ENCODE measurements around the gene SH2B3.

SH2B3 gene

DNA sequence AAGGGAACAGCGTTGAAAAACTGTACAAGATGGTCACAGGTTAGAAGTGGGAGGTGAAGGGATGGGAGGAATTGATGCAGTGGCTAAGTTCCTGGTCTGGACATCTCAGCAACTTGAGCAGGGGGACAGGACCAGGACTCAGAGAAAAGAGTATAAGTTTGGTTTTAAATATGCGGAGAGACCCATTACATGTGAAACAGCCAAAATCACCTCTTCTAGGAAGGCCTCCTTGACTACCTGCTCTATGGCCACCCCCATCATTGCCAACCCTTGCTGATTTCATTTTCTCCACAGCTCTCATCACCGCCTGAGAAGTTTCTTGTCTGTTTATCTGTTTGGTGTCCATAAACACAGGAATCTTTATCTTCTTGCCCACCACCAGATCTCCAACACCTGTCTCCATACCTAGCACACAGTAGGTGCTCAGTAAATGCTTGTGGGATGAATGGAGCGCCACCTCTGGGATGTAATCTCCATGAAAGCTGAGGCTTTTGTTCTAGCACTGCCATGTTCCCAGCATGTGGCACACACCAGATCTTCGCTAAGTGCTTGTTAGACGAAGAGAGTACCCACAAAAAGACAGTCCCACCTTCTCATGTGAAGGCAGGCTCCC, 25.7 kb upstream of the SH2B3 start:
- Histone ChIP-seq H3K4me3 (ENCODE audit: low read depth, low read length) (no peak overlapping the region), H3K27me3 (replicated peaks) (no peaks in the 10 kb centered on the region), H3K36me3 (replicated peaks) (no peaks in the 10 kb centered on the region), H3K27ac (no peak overlapping the region)
- no peak for DNase-seq
- TF ChIP-seq, protein P1, sequence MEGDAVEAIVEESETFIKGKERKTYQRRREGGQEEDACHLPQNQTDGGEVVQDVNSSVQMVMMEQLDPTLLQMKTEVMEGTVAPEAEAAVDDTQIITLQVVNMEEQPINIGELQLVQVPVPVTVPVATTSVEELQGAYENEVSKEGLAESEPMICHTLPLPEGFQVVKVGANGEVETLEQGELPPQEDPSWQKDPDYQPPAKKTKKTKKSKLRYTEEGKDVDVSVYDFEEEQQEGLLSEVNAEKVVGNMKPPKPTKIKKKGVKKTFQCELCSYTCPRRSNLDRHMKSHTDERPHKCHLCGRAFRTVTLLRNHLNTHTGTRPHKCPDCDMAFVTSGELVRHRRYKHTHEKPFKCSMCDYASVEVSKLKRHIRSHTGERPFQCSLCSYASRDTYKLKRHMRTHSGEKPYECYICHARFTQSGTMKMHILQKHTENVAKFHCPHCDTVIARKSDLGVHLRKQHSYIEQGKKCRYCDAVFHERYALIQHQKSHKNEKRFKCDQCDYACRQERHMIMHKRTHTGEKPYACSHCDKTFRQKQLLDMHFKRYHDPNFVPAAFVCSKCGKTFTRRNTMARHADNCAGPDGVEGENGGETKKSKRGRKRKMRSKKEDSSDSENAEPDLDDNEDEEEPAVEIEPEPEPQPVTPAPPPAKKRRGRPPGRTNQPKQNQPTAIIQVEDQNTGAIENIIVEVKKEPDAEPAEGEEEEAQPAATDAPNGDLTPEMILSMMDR (IDR thresholded peaks at IDR 0.05; ENCODE audit: low read depth, low read length, missing control alignments): no peak
- in situ Hi-C loops (cut with HindIII; ENCODE audit: low pct_ligation_motif_present, low sequenced_read_pairs): no loop called here

DNA sequence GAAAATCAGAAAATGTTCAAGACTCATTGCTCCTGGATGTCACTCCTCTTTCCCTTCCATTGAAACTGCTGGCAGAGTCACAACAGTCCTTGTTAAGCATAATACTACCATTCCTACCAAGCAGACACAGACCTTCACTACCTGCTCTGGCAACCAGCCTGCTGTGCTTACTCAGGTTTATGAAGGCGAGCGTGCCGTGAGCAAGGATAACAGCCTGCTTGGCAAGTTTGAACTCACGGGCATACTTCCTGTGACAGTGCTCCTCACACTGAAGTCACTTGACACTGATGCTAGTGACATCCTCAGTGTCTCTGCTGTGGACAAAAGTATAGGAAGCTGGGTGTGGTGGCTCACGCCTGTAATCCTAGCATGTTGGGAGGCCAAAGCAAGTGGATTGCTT, 21.1 kb upstream of the SH2B3 start:
- TF ChIP-seq, protein P1 (IDR thresholded peaks at IDR 0.05; ENCODE audit: low read depth, low read length, missing control alignments): no peak
- in situ Hi-C loops (cut with HindIII; ENCODE audit: low pct_ligation_motif_present, low sequenced_read_pairs): no loop called here
- Histone ChIP-seq H3K27me3 (replicated peaks) (no peaks in the 10 kb centered on the region), H3K27ac (no peak overlapping the region), H3K36me3 (replicated peaks) (no peaks in the 10 kb centered on the region), H3K4me3 (ENCODE audit: low read depth, low read length) (no peak overlapping the region)
- no peak for DNase-seq

DNA sequence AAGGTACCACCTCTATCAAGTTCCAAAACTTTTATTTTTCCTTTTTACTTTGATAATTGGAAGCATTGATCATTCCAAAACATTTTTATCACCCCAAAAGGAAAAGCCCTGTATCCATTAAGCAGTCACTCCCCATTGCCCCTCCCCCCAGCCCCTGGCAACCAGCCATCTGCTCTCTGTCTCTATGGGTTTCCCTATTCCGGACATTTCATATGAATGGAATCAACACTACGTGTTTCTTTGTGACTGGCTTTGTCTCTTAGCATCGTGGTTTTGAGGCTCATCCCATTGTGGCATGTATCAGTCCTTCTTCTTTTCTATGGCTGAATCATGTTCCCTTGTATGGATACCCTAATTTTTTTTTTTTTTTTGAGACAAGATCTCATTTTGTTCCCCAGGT, 18.8 kb upstream of the SH2B3 start:
- in situ Hi-C loops (cut with HindIII; ENCODE audit: low pct_ligation_motif_present, low sequenced_read_pairs): no loop called here
- Histone ChIP-seq H3K27ac (no peak overlapping the region), H3K27me3 (replicated peaks) (no peaks in the 10 kb centered on the region), H3K36me3 (replicated peaks) (no peaks in the 10 kb centered on the region), H3K4me3 (ENCODE audit: low read depth, low read length) (no peak overlapping the region)
- peak; percentile 65 for DNase-seq
- TF ChIP-seq, protein P1 (IDR thresholded peaks at IDR 0.05; ENCODE audit: low read depth, low read length, missing control alignments): no peak

DNA sequence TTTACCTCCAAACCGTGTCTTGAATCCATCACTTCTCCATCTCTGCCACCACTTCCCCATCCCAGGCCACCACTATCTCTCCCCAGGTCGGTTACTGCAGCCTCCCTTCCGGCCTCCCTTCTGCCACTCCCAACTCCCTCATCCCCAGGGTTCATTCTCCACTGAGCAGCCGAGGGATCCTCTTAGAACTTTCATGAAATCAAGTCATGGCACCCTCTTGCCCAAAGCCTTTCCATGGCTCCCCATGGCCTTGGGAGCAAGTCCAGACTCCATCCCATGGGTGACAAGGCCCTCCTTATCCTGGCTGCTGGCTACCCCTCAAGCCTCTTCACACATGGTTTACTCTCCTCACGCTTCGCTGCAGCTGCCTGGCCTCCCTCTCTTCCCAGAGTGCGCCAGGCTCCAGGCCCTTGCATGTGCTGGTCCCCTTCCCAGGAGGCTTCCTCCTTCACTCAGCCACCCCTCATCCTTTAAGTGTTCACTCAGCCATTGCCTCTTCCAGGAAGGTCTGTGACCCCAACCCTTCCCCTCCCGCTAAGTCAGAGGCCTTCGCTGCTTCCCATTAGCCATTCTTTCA, 17.9 kb upstream of the SH2B3 start:
- H3K27ac ChIP-seq: no peak overlapping the region
- H3K36me3 ChIP-seq (replicated peaks): no peaks in the 10 kb centered on the region
- TF ChIP-seq, protein P1 (IDR thresholded peaks at IDR 0.05; ENCODE audit: low read depth, low read length, missing control alignments): no peak
- no peak overlapping the region for H3K4me3 ChIP-seq (ENCODE audit: low read depth, low read length)
- no peak for DNase-seq
- in situ Hi-C loops (cut with HindIII; ENCODE audit: low pct_ligation_motif_present, low sequenced_read_pairs): no loop called here
- no peaks in the 10 kb centered on the region for H3K27me3 ChIP-seq (replicated peaks)

DNA sequence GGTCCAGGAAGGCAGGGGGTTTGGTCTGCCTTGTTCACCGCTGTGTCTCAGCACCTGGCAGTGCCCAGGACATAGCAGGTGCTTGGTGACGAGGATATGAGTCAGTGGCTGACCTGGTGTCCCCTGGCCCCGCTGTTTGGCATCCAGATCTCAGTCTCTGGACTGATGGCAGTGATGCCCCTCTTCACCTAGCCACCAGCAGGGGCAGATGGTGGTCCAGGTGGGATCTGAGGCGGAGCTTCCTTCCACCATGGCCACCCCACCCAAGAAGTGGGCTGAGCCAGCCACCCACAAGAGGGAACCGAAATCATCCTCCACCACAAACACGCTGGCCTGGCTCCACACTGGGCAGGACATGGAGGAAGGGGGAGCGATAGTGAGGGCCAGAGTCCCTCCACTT, 16.1 kb upstream of the SH2B3 start:
- TF ChIP-seq, protein P1 (IDR thresholded peaks at IDR 0.05; ENCODE audit: low read depth, low read length, missing control alignments): no peak
- H3K4me3 ChIP-seq (ENCODE audit: low read depth, low read length): no peak overlapping the region
- H3K27me3 ChIP-seq (replicated peaks): no peaks in the 10 kb centered on the region
- H3K36me3 ChIP-seq (replicated peaks): no peaks in the 10 kb centered on the region
- DNase-seq: no peak
- H3K27ac ChIP-seq: no peak overlapping the region
- in situ Hi-C loops (cut with HindIII; ENCODE audit: low pct_ligation_motif_present, low sequenced_read_pairs): no loop called here

DNA sequence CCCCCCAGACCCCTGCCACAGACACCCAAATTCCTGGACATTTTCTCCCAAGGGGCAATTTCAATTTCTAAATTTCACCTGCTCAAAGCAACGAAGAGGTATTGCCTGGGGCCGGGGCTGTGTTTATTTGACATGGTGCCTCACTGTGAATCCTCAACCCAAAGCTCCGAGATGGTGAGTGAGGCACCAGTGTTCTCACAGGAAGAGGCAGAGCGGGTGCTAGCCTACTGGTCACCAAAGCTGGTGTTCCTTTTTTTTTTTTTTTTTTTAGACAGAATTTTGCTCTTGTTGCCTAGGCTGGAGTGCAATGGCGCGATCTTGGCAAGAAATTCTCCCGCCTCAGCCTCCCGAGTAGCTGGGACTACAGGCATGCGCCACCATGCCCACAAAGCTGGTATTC, 14.8 kb upstream of the SH2B3 start:
- H3K4me3 ChIP-seq (ENCODE audit: low read depth, low read length): no peak overlapping the region
- in situ Hi-C loops (cut with HindIII; ENCODE audit: low pct_ligation_motif_present, low sequenced_read_pairs): no loop called here
- H3K27ac ChIP-seq: no peak overlapping the region
- DNase-seq: no peak
- H3K36me3 ChIP-seq (replicated peaks): no peaks in the 10 kb centered on the region
- TF ChIP-seq, protein P1 (IDR thresholded peaks at IDR 0.05; ENCODE audit: low read depth, low read length, missing control alignments): no peak
- H3K27me3 ChIP-seq (replicated peaks): no peaks in the 10 kb centered on the region

All from brain microvascular endothelial cell (primary cell).